ENCODE measurements around the gene SLC1A5.

DNA sequence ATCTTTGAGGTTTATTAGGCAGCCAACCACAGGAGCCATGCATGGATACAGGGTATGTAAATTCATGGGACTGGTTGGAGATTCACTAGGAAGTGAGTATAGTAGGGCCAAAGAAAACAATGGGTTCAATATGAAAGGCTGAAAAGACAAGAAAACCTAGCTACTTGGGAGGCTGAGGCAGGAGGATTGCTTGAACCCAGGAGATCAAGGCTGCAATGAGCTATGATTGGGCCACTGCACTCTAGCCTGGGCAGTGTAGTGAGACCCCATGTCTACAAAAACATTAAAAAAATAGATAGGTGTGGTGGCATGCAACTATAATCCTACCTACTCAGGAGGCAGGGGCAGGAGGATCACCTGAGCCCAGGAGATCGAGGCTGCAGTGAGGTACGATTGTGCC lies 10.3 kb upstream of the SLC1A5 start:
- TF ChIP-seq, protein P1, sequence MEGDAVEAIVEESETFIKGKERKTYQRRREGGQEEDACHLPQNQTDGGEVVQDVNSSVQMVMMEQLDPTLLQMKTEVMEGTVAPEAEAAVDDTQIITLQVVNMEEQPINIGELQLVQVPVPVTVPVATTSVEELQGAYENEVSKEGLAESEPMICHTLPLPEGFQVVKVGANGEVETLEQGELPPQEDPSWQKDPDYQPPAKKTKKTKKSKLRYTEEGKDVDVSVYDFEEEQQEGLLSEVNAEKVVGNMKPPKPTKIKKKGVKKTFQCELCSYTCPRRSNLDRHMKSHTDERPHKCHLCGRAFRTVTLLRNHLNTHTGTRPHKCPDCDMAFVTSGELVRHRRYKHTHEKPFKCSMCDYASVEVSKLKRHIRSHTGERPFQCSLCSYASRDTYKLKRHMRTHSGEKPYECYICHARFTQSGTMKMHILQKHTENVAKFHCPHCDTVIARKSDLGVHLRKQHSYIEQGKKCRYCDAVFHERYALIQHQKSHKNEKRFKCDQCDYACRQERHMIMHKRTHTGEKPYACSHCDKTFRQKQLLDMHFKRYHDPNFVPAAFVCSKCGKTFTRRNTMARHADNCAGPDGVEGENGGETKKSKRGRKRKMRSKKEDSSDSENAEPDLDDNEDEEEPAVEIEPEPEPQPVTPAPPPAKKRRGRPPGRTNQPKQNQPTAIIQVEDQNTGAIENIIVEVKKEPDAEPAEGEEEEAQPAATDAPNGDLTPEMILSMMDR (conservative IDR thresholded peaks at IDR 0.05; ENCODE audit: low read length), result no peak
- TF ChIP-seq EZH2phosphoT487 (IDR thresholded peaks at IDR 0.05; ENCODE audit: borderline replicate concordance, low read depth, low read length), result no peak
